BE2C (cell line): ENCODE measurements around the gene IGF2BP3.
A peak's percentile ranks its signal among the peaks of the same experiment; 100 is the strongest.

Source experiments
- DNase-seq: peaks from one replicate; pipeline ENCODE4 v3.0.0-alpha.2; 2020
- H3K27me3 ChIP-seq: fragments of 250-450 bp; sonication (Bioruptor Pico); 2 replicates; pipeline ENCODE4 v1.5.1; 2020; ENCODE audit warnings: mild to moderate bottlenecking
- H3K36me3 ChIP-seq: fragments of 250-450 bp; sonication (Bioruptor Pico); 2 replicates; pipeline ENCODE4 v1.5.1; 2020; ENCODE audit warnings: mild to moderate bottlenecking
- H3K4me1 ChIP-seq: fragments of 250-450 bp; sonication (Bioruptor Pico); 2 replicates; pipeline ENCODE4 v1.5.1; 2020
- H3K4me3 ChIP-seq: 2 replicates; pipeline ENCODE4 v1.5.1; 2011; ENCODE audit warnings: low read depth, low read length
- H3K9me3 ChIP-seq: fragments of 250-450 bp; sonication (Bioruptor Pico); 2 replicates; pipeline ENCODE4 v1.5.1; 2020
- CTCF ChIP-seq: IDR thresholded peaks from 2 replicates; pipeline ENCODE4 v1.5.1; 2012; ENCODE audit warnings: mild to moderate bottlenecking, low read depth, low read length

Gene IGF2BP3

GRCh38 chr7:23335621-23336020 lies 134.7 kb downstream of the IGF2BP3 start:
- Histone ChIP-seq H3K36me3 (peaks cover 79% of the 10 kb centered on the region), H3K4me1 (peaks cover 20% of the 10 kb centered on the region), H3K27me3 (no peaks in the 10 kb centered on the region), H3K4me3 (no peak overlapping the region), H3K9me3 (no peaks in the 10 kb centered on the region)
- no peak for DNase-seq
- no peak for TF ChIP-seq CTCF

GRCh38 chr7:23335136-23335535 lies 135.2 kb downstream of the IGF2BP3 start:
- Histone ChIP-seq H3K9me3 (no peaks in the 10 kb centered on the region), H3K4me1 (peaks cover 20% of the 10 kb centered on the region), H3K27me3 (no peaks in the 10 kb centered on the region), H3K36me3 (peaks cover 76% of the 10 kb centered on the region), H3K4me3 (no peak overlapping the region)
- no peak for TF ChIP-seq CTCF
- DNase-seq = no peak

- no peak overlapping the region for H3K4me3 ChIP-seq
- H3K9me3 ChIP-seq = no peaks in the 10 kb centered on the region
- H3K4me1 ChIP-seq = peaks cover 20% of the 10 kb centered on the region
- peak; percentile 33 for DNase-seq
- peaks cover 74% of the 10 kb centered on the region for H3K36me3 ChIP-seq
- no peaks in the 10 kb centered on the region for H3K27me3 ChIP-seq
- no peak for TF ChIP-seq CTCF
Measured at GRCh38 chr7:23334482-23335056, 135.7 kb downstream of the IGF2BP3 start.

GRCh38 chr7:23333671-23334246 lies 136.5 kb downstream of the IGF2BP3 start:
- Histone ChIP-seq H3K36me3 (peaks cover 74% of the 10 kb centered on the region), H3K4me1 (peaks cover 20% of the 10 kb centered on the region), H3K27me3 (no peaks in the 10 kb centered on the region), H3K9me3 (no peaks in the 10 kb centered on the region), H3K4me3 (no peak overlapping the region)
- no peak for TF ChIP-seq CTCF
- DNase-seq = no peak

GRCh38 chr7:23332910-23333612 lies 137.2 kb downstream of the IGF2BP3 start:
- peaks cover 77% of the 10 kb centered on the region for H3K36me3 ChIP-seq
- H3K4me3 ChIP-seq = no peak overlapping the region
- peak; percentile 53 for DNase-seq
- TF ChIP-seq CTCF = no peak
- H3K4me1 ChIP-seq = peaks cover 20% of the 10 kb centered on the region
- H3K9me3 ChIP-seq = no peaks in the 10 kb centered on the region
- no peaks in the 10 kb centered on the region for H3K27me3 ChIP-seq

- Histone ChIP-seq H3K4me3 (no peak overlapping the region), H3K9me3 (no peaks in the 10 kb centered on the region), H3K4me1 (peaks cover 20% of the 10 kb centered on the region), H3K36me3 (peaks cover 77% of the 10 kb centered on the region), H3K27me3 (no peaks in the 10 kb centered on the region)
- TF ChIP-seq CTCF = no peak
- DNase-seq = no peak
Measured at GRCh38 chr7:23332193-23332592, 138.1 kb downstream of the IGF2BP3 start.
